ENCODE data around the gene GALT.

GALT gene

DNA sequence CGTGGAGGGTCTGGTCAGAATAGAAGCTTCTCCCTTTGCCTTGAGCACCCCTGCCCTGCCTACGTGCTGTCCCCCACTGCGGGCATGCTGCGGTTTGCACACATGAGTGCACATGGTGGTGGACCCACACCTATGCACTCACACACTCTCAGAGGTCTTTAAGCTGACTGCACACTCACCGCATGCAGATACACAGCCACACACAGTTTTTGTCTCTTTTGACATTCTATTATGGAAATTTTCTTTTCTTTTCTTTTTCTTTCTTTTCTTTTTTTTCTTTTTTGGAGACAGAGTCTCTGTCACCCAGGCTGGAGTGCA, 17.0 kb upstream of the GALT start:
- TF ChIP-seq, protein P1, sequence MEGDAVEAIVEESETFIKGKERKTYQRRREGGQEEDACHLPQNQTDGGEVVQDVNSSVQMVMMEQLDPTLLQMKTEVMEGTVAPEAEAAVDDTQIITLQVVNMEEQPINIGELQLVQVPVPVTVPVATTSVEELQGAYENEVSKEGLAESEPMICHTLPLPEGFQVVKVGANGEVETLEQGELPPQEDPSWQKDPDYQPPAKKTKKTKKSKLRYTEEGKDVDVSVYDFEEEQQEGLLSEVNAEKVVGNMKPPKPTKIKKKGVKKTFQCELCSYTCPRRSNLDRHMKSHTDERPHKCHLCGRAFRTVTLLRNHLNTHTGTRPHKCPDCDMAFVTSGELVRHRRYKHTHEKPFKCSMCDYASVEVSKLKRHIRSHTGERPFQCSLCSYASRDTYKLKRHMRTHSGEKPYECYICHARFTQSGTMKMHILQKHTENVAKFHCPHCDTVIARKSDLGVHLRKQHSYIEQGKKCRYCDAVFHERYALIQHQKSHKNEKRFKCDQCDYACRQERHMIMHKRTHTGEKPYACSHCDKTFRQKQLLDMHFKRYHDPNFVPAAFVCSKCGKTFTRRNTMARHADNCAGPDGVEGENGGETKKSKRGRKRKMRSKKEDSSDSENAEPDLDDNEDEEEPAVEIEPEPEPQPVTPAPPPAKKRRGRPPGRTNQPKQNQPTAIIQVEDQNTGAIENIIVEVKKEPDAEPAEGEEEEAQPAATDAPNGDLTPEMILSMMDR (conservative IDR thresholded peaks at IDR 0.05): no peak
- H3K27ac ChIP-seq: no peak overlapping the region

DNA sequence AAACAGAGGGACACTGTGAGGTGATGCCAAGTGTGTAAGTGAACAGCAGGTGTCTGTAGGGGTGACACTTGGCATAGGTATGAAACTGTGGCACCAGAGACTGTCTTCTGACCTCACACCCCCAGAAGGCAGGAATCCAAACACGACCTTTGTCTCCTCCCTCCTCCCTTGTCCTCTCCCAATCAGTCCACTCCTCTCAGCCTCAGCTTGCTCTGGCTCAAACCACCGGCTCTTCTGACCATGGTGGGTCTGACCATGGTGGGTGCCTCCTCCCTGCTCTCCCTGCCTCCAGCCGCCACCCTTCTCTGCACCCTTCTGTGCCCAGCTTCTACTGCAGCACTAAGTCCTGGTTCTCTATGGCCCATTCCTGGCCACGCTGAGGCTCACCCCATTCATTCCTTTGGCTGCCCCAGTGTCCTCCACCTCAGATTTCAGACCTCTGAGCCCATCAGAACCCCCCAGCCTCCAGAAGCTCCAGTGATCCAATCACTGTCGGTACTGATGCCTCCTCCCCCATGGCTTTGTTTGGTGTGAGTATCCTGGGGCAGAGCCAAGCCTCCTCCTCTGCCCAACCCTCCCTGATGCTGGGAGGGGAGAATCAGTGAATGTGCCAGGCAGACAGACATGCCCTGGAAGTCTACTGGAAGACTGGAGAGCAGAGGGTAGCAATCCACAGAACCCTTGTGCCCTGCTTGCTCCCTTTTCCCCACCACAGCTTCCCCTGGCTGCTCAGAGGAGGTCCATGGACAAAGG, 15.9 kb upstream of the GALT start:
- no peak overlapping the region for H3K27ac ChIP-seq
- TF ChIP-seq, protein P1 (conservative IDR thresholded peaks at IDR 0.05): no peak

DNA sequence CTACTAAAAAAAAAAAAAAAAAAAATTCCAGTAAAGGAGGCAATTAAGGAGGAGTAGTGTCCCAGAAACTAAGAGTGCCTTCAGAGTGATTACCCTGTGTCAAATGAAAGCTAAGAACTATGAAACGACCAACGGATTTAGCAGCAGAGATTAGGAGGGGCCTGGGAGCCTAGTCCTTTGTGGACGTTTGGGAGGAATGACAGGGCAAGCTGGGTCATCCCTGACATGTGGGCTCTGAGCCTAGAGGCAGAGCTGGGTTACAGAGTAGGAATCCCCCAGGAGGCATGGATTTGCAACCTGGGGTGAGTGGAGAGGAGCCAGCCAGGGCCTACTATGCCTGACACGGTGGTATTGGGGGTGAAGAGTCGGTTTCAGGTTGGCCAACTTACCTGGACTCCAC, 13.3 kb upstream of the GALT start:
- TF ChIP-seq, protein P1 (conservative IDR thresholded peaks at IDR 0.05): no peak
- H3K27ac ChIP-seq: no peak overlapping the region

DNA sequence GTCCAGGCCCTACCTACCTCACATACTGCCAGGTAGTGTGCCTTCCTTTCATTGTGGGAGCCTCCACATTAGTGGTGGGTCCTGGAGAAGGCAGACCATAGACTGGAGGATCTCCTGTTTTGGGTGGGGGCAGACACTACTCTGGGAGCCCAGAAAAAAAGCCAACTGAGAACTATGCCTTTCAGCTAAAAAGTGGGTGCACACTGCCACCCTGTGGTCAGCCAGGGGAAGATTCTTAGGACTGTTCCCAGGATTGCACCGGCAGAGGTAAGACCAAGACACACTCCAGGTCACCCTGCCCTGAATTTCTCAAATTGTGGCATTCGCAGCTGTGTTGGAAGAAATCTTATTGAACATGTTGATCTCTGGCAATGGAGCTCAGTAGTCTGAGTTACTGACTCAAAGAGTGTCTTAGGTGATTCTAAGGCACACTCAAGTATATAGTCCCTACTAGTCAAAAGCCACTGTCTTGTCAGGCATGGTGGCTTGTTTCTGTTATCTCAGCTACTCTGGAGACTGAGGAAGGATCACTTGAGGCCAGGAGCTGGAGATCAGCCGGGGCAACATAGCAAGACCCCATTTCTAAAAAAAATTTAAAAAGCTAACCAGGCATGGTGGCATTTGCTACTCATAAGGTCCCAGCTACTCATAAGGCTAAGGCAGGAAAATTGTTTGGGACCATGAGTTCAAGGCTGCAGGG, 12.5 kb upstream of the GALT start:
- TF ChIP-seq, protein P1 (conservative IDR thresholded peaks at IDR 0.05): peak; percentile 93
- H3K27ac ChIP-seq: peak overlapping the region; percentile 1; the same call in 1 of the 2 replicates

DNA sequence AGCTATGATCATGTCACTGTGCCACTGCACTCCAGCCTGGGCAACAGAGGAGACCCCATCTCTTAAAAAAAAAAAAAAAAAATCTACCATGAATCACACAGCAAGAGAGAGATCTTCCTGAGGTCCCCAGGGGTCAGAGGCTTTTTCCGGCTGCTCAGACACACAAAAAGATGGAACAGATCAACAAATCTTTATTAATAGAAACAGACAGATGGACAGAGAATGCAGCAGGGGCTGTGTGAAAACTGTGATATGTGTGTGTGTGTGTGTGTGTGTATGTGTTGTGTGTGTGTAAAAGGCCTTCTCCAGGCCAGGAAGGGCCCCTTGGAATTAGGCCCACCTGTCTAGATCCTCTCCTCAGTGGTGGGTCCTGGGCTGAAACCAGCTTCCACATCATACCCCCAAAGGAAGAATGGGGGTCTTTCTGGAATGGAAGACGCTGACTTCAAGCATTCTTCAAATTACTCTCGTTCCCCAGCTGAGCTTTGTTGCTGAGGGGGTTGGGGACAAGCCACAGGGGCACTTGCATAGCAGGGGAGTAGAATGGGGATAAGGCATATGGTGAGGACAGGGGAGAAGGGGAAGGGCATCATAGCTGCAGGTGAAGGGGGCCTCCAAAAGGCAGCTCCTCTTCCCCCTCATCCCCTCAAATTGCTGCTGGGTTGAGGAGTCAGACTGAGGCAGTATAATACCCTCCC, 11.8 kb upstream of the GALT start:
- peak overlapping the region; percentile 1; the same call in 1 of the 2 replicates for H3K27ac ChIP-seq
- TF ChIP-seq, protein P1 (conservative IDR thresholded peaks at IDR 0.05): no peak

DNA sequence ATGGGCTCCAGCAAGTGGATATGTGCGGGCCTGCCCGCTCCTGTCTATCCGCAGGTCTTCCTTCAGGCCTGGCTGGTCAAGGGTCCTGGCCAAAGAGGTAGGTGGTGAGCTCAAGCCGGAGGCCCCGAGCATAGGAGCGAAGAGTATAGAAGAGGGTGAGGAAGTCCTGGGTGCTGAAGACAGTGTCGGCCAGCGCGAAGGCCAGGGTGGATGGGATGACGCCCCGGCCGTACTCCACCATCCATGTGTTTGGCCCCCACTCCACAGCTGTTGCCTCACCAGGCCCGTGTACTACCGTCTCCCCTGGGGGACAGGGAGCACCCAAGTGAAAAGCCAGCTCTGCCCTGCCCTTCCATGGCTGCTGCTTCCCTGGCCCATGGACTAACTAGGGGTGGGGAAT, 10.9 kb upstream of the GALT start:
- H3K27ac ChIP-seq: peak overlapping the region; percentile 92; the same call in 1 of the 2 replicates
- TF ChIP-seq, protein P1 (conservative IDR thresholded peaks at IDR 0.05): no peak

DNA sequence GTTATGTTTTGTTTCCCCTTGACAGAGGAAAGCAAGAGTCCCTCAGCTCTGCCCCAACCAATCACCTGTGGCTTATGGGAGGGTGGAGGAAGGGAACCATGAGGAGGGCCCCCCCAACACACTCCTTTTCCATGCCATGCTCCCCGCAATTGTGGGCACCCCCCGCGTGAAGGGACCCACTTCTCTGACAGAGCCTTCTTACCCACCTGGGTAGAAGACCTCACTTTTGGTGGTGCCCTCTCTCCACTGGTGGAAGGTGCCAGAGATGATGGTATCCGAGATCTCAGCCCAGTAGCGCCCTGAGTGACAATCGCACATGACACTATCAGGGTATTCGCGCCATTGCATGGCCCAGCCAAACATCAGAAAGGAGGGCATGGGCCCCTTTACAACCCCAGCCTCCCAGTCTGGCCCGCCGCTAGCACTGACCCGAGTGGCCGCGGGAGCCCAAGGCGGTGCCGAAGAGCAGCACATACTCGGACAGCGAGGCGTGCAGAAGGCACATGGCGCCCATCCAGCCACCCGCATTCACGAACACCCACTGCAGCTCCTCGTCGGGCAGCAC, 9.6 kb upstream of the GALT start:
- peak overlapping the region; percentile 92 for H3K27ac ChIP-seq
- TF ChIP-seq, protein P1 (conservative IDR thresholded peaks at IDR 0.05): no peak

Measured in VCaP (cell line).